Measurements from ENCODE around the gene LPIN2.
"Not testable (repeated sequence)": the region's sequence is repeated elsewhere in the genome, so short reads cannot be mapped to it uniquely, and the experiment has no call there.

The LPIN2 gene

DNA sequence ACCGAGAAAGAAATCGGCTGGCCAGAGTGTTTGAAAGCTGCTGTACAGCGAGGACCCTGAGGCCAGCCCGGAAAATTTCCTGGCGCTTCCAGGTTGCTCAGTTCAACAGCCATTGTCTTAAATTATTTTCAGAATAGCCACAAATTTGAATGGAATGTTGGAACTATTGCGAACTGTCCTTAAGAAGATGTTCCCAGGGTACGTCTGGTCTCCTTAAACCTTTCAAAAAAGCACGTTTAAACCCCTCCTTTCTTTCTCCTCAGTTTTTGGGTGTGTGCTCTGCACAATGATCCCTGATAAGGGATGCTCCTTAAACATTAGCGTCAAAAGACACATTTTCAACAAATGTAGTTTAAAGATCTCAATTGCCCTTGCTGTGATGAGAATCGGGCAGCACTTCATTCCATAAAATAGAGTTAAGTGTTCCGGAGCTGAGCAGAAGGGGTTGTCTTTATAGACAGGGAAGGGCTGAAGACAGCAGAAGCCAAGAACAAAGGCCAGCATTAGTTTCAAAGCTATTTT is 14.5 kb upstream of the LPIN2 start:
- no peaks in the 10 kb centered on the region for H3K9me3 ChIP-seq (ENCODE audit: control insufficient read depth, low read length)
- H3K4me3 ChIP-seq (ENCODE audit: insufficient read depth, low read depth, low read length, poor library complexity, severe bottlenecking): no peak overlapping the region
- H3K27ac ChIP-seq (ENCODE audit: insufficient read depth, low read length, poor library complexity, severe bottlenecking): no peak overlapping the region
- H3K36me3 ChIP-seq (ENCODE audit: control insufficient read depth, insufficient read depth, low read length): no peaks in the 10 kb centered on the region
- no peaks in the 10 kb centered on the region for H3K4me1 ChIP-seq (ENCODE audit: control insufficient read depth, insufficient read depth, low read length, poor library complexity, severe bottlenecking)
- DNase-seq: no peak
- no peaks in the 10 kb centered on the region for H3K27me3 ChIP-seq (replicated peaks; ENCODE audit: control insufficient read depth, insufficient read depth, low read length, poor library complexity, severe bottlenecking)

DNA sequence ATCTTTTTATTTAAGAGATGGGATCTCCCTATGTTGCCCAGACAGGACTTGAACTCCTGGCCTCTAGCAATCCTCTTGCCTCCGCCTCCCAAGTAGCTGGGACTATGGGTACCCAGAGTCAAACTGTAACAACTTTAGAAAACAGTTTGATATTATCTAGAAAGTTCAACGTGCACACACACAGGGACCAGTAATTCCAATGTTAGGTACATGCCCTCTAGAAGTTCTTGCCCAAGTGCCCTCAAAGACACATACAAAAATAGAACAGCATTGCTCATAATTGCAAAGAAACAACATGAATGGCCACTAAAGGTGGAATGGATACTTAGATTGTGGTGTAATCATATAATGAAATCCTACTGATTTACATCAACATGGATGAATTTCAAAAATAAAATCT is 12.6 kb upstream of the LPIN2 start:
- no peaks in the 10 kb centered on the region for H3K36me3 ChIP-seq (ENCODE audit: control insufficient read depth, insufficient read depth, low read length)
- no peaks in the 10 kb centered on the region for H3K4me1 ChIP-seq (ENCODE audit: control insufficient read depth, insufficient read depth, low read length, poor library complexity, severe bottlenecking)
- no peaks in the 10 kb centered on the region for H3K27me3 ChIP-seq (replicated peaks; ENCODE audit: control insufficient read depth, insufficient read depth, low read length, poor library complexity, severe bottlenecking)
- H3K4me3 ChIP-seq (ENCODE audit: insufficient read depth, low read depth, low read length, poor library complexity, severe bottlenecking): no peak overlapping the region
- no peaks in the 10 kb centered on the region for H3K9me3 ChIP-seq (ENCODE audit: control insufficient read depth, low read length)
- no peak for DNase-seq
- no peak overlapping the region for H3K27ac ChIP-seq (ENCODE audit: insufficient read depth, low read length, poor library complexity, severe bottlenecking)

DNA sequence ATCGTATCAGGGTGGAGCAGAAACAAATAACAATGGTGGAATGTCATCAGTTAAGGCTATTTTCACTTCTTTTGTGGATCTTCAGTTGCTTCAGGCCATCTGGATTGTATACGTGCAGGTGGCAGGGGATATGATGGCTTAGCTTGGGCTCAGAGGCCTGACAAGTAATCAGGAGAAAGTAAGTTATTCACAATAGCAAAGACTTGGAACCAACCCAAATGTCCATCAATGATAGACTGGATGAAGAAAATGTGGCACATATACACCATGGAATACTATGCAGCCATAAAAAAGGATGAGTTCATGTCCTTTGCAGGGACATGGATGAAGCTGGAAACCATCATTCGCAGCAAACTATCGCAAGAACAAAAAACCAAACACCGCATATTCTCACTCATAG is 10.7 kb upstream of the LPIN2 start:
- not testable (repeated sequence) for H3K9me3 ChIP-seq (ENCODE audit: control insufficient read depth, low read length); H3K27me3 ChIP-seq (replicated peaks; ENCODE audit: control insufficient read depth, insufficient read depth, low read length, poor library complexity, severe bottlenecking); H3K27ac ChIP-seq (ENCODE audit: insufficient read depth, low read length, poor library complexity, severe bottlenecking); H3K36me3 ChIP-seq (ENCODE audit: control insufficient read depth, insufficient read depth, low read length); H3K4me3 ChIP-seq (ENCODE audit: insufficient read depth, low read depth, low read length, poor library complexity, severe bottlenecking); H3K4me1 ChIP-seq (ENCODE audit: control insufficient read depth, insufficient read depth, low read length, poor library complexity, severe bottlenecking); DNase-seq

DNA sequence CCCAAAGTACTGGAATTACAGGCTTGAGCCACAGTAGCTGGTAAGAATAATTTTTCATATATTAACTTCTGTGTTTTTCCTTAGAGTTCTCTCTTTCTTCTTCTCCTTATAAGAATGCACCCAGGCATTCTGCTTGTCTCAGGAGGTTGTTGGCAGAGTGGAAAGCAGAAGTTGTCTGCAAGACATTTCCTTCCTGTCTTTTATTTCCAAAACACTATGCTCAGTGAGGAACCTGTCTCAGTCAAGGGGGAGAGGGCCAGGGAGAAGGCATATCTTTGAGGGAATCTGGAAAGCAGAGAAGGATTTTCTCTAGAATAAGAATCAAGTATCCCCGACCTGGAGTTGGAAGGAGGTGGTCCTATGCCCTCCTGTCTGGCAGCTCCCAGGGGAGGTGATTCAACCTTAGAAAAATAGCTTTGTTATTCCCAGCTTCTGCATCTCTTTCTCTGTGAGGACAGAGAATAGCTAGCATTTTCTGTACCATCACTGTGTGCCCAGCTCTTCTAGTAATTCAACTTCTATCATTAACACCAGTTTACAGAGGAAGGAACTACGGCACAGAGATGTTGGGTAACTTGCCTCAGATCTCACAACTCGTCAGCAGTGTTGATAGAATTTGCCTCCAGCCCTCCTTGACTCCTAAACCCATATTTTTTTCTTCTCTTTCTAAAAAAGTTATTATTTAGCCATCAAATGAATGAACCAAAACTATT is 3.8 kb upstream of the LPIN2 start:
- H3K36me3 ChIP-seq (ENCODE audit: control insufficient read depth, insufficient read depth, low read length): no peaks in the 10 kb centered on the region
- no peak for DNase-seq
- no peaks in the 10 kb centered on the region for H3K9me3 ChIP-seq (ENCODE audit: control insufficient read depth, low read length)
- peaks cover 29% of the 10 kb centered on the region for H3K4me1 ChIP-seq (ENCODE audit: control insufficient read depth, insufficient read depth, low read length, poor library complexity, severe bottlenecking)
- no peak overlapping the region for H3K4me3 ChIP-seq (ENCODE audit: insufficient read depth, low read depth, low read length, poor library complexity, severe bottlenecking)
- no peak overlapping the region for H3K27ac ChIP-seq (ENCODE audit: insufficient read depth, low read length, poor library complexity, severe bottlenecking)
- H3K27me3 ChIP-seq (replicated peaks; ENCODE audit: control insufficient read depth, insufficient read depth, low read length, poor library complexity, severe bottlenecking): no peaks in the 10 kb centered on the region

DNA sequence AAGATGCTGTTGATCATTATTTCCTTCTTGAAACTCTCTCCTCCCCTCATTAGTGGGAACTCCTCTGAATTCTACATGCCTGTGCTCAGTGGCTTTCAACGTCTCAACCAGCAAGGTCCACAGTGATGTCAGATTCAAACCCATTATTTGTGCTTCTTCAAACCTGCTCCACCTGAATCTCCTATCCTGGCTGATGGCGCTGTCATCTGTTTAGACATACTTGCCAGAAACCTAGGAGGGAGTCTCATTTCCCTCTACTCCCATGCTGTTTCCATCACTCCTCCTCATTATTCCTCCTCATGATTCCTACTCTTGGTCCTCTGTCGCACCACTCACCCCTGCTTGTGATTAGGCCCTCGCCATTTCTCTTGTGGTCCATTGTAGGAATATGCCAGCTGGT is 2.9 kb upstream of the LPIN2 start:
- Histone ChIP-seq H3K27me3 (replicated peaks; ENCODE audit: control insufficient read depth, insufficient read depth, low read length, poor library complexity, severe bottlenecking) (no peaks in the 10 kb centered on the region), H3K4me1 (ENCODE audit: control insufficient read depth, insufficient read depth, low read length, poor library complexity, severe bottlenecking) (peaks cover 32% of the 10 kb centered on the region), H3K4me3 (ENCODE audit: insufficient read depth, low read depth, low read length, poor library complexity, severe bottlenecking) (no peak overlapping the region), H3K36me3 (ENCODE audit: control insufficient read depth, insufficient read depth, low read length) (no peaks in the 10 kb centered on the region), H3K27ac (ENCODE audit: insufficient read depth, low read length, poor library complexity, severe bottlenecking) (no peak overlapping the region), H3K9me3 (ENCODE audit: control insufficient read depth, low read length) (no peaks in the 10 kb centered on the region)
- no peak for DNase-seq

DNA sequence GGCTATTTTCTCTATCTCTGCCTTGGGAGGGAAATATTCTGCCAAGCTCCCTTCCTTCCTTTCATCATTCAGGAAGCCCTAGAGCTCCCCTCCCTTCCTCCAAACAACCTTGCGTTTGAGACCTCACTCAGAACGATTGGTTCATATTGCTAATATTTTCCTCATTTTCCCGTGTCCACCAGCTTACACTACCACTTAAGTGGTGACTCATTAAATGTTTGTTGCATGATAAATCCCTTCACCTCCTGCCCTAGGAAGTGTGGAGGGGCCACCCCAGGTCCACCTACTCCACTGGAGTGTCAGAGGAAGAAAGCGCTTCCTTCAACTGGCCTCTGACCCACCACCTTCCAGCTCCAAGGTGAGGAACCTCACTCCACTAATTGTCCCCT is 2.3 kb upstream of the LPIN2 start:
- Histone ChIP-seq H3K36me3 (ENCODE audit: control insufficient read depth, insufficient read depth, low read length) (no peaks in the 10 kb centered on the region), H3K4me1 (ENCODE audit: control insufficient read depth, insufficient read depth, low read length, poor library complexity, severe bottlenecking) (peaks cover 37% of the 10 kb centered on the region), H3K9me3 (ENCODE audit: control insufficient read depth, low read length) (no peaks in the 10 kb centered on the region), H3K27me3 (replicated peaks; ENCODE audit: control insufficient read depth, insufficient read depth, low read length, poor library complexity, severe bottlenecking) (no peaks in the 10 kb centered on the region), H3K4me3 (ENCODE audit: insufficient read depth, low read depth, low read length, poor library complexity, severe bottlenecking) (no peak overlapping the region), H3K27ac (ENCODE audit: insufficient read depth, low read length, poor library complexity, severe bottlenecking) (no peak overlapping the region)
- DNase-seq: no peak

DNA sequence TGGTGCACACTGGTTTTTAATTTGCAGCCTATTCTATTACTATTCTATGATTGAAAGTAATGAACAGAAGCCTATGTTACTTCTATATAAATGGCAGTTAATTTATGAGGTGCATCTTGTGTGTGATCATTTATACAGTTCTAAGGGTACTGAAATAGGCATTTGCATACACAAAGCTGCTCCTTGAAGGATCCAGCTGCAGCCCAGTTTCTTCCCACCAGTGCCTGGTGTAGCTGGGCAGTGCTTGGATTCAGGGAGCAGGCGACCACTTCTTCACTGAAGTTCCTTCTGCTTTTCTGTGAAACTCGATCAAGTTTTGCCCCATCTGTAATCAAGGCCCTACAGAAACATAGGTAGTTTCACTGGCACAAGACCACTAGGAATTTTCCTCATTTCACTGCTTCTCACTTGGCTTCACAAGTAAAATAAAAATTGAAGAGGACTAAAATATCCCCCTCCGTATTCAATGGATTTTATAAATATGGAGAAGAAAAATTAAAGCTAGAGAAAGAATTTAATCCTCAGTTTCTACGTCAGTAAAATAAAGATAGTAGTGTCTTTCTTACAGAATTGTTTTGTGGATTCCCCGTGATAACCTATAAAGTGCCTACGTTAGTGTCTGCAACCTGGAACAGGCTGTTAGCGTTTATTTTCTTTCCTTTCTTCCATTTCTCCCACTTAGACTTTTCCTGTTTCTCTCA is 1.7 kb upstream of the LPIN2 start:
- H3K4me3 ChIP-seq (ENCODE audit: insufficient read depth, low read depth, low read length, poor library complexity, severe bottlenecking): no peak overlapping the region
- H3K27me3 ChIP-seq (replicated peaks; ENCODE audit: control insufficient read depth, insufficient read depth, low read length, poor library complexity, severe bottlenecking): no peaks in the 10 kb centered on the region
- no peak for DNase-seq
- peaks cover 41% of the 10 kb centered on the region for H3K4me1 ChIP-seq (ENCODE audit: control insufficient read depth, insufficient read depth, low read length, poor library complexity, severe bottlenecking)
- H3K9me3 ChIP-seq (ENCODE audit: control insufficient read depth, low read length): no peaks in the 10 kb centered on the region
- H3K27ac ChIP-seq (ENCODE audit: insufficient read depth, low read length, poor library complexity, severe bottlenecking): no peak overlapping the region
- no peaks in the 10 kb centered on the region for H3K36me3 ChIP-seq (ENCODE audit: control insufficient read depth, insufficient read depth, low read length)

DNA sequence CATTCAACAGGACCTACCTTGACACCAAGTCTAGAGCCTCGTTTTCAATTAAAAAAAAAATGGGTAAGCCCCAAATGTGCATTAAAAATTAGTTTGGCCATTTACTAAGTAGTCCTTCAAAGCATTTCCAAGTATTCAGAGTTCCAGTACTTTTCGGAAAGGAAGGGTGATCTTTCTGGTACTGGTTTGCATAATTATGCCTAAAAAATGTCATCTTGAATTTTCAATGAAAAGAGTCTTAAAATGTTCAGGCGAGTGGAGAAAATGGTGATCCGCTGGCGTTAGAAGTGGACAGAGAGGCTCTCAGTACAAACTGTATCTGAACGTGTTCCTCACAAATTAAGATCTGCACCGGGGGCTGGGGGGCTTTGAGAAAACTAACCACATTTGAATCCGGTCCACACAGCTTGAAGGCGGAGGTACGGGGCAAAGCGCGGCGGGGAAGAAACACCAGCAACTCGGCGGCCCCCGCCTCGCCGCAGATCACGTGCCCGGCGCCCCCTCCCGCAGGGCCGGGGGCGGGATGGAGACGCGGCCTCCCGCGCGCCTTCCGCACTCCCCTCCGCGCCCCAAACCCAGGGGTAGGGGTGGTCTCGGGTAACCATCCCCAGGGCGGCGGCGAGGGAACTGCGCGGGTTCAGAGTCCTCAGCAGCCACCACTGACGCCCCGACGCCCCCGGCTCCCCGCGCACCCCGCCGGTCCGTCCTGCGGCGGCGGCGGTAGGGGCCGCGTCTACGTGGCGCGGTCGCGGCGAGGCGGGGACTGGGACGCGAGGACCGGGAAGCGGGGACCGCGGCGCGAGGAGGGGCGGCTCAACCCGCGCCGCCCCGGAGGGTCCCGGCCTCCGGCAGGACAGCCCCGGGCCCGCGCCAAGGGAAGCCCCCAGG is 564 bp downstream of the LPIN2 start:
- Histone ChIP-seq H3K36me3 (ENCODE audit: control insufficient read depth, insufficient read depth, low read length) (no peaks in the 10 kb centered on the region), H3K9me3 (ENCODE audit: control insufficient read depth, low read length) (no peaks in the 10 kb centered on the region), H3K4me1 (ENCODE audit: control insufficient read depth, insufficient read depth, low read length, poor library complexity, severe bottlenecking) (peaks cover 41% of the 10 kb centered on the region), H3K4me3 (ENCODE audit: insufficient read depth, low read depth, low read length, poor library complexity, severe bottlenecking) (peak overlapping the region; percentile 67), H3K27ac (ENCODE audit: insufficient read depth, low read length, poor library complexity, severe bottlenecking) (peak overlapping the region; percentile 83), H3K27me3 (replicated peaks; ENCODE audit: control insufficient read depth, insufficient read depth, low read length, poor library complexity, severe bottlenecking) (no peaks in the 10 kb centered on the region)
- peak; percentile 43 to 53 (median 44) for DNase-seq

DNA sequence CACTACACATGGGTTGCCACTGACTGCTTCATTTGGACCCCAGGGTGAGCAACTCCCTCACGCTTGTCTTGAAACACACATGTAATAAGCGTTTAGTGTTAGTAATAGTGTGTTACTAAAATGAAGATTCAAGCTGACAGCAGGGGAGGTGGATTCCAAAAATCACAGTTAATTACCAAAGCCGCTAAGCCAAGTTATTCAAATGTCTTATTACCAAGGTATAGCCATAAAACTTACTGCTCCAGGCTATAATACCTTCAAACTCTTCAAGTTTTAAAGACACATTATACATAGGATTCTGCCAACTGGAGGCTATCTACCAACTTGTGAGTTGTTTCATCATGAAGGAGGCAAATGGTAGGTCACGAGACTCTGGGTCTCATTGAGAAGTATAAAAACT is 2.9 kb downstream of the LPIN2 start:
- no peak overlapping the region for H3K4me3 ChIP-seq (ENCODE audit: insufficient read depth, low read depth, low read length, poor library complexity, severe bottlenecking)
- H3K36me3 ChIP-seq (ENCODE audit: control insufficient read depth, insufficient read depth, low read length): peaks cover 5% of the 10 kb centered on the region
- H3K27me3 ChIP-seq (replicated peaks; ENCODE audit: control insufficient read depth, insufficient read depth, low read length, poor library complexity, severe bottlenecking): no peaks in the 10 kb centered on the region
- DNase-seq: no peak
- no peaks in the 10 kb centered on the region for H3K9me3 ChIP-seq (ENCODE audit: control insufficient read depth, low read length)
- no peak overlapping the region for H3K27ac ChIP-seq (ENCODE audit: insufficient read depth, low read length, poor library complexity, severe bottlenecking)
- H3K4me1 ChIP-seq (ENCODE audit: control insufficient read depth, insufficient read depth, low read length, poor library complexity, severe bottlenecking): peaks cover 24% of the 10 kb centered on the region
